ENCODE measurements around the gene KCNG2. TPM values are rescaled to one million over a fixed set of nuclear protein-coding genes. Genes with fewer than 3 reads are reported as not detected.

Gene KCNG2
- total RNA-seq, 1 donor from 2014 or later, result not detected

GRCh38 chr18:79768745-79769144 is 29.0 kb upstream of the KCNG2 start:
- intact Hi-C loops (cut with micrococcal nuclease), result no loop called here

- intact Hi-C loops (cut with micrococcal nuclease), result no loop called here
These were observed 27.8 kb upstream of the KCNG2 start for GRCh38 chr18:79769698-79770500.

- intact Hi-C loops (cut with micrococcal nuclease), result no loop called here
These were observed 27.3 kb upstream of the KCNG2 start for GRCh38 chr18:79770501-79770815.

GRCh38 chr18:79770826-79771225 is 26.9 kb upstream of the KCNG2 start:
- intact Hi-C loops (cut with micrococcal nuclease), result no loop called here

DNA sequence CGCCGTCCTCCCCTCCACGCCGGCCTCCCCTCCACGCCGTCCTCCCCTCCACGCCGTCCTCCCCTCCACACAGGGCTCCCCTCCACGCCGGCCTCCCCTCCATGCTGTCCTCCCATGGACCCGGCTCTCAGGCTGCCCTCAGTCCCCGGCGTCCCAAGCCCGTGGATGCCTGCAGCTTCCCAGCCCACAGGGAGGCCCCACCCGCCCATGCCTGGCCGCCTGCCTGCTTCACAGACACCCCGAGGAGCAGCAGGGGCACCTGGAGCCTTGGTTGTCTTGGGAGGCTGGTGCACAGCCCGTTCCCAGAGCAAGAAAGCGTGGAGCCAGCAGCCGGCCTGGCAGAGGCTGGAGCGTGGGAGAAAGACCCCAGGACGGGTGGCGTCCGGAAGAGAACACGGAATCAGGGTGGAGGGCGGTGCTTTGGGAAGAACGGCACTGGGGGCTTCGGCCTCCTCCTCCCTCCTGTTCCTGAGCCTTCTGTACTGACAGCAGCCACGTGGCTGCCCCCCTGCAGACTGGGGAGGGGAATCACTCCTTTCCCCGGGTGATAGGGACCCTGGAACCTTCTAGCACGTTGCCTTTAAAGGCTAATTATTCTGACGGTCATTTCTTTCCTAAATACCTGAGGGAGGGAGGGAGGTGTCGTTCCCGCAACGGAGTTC is 26.2 kb upstream of the KCNG2 start:
- intact Hi-C loops (cut with micrococcal nuclease), result no loop called here

GRCh38 chr18:79772108-79772864 is 25.5 kb upstream of the KCNG2 start:
- intact Hi-C loops (cut with micrococcal nuclease), result no loop called here

GRCh38 chr18:79772865-79773696 is 24.7 kb upstream of the KCNG2 start:
- intact Hi-C loops (cut with micrococcal nuclease), result no loop called here

DNA sequence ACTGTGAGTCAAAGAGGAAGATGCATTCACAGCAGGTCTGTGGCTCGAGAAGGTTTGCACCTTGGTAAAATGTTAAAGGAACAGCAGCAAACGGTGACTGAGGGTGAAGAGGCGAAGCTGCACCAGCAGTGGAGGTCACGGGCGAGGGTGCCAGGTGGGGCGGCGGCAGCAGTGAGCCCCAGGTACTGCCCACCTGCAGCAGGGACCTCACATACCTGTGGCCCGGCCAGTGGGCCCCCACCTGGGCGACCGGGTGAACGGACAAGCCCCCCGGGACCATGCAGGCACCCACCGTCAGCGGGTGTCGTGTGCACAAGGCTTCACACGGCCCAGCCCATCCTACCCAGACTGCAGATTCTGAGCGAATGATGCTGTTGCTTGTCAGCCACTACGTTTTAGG is 23.6 kb upstream of the KCNG2 start:
- intact Hi-C loops (cut with micrococcal nuclease), result no loop called here

DNA sequence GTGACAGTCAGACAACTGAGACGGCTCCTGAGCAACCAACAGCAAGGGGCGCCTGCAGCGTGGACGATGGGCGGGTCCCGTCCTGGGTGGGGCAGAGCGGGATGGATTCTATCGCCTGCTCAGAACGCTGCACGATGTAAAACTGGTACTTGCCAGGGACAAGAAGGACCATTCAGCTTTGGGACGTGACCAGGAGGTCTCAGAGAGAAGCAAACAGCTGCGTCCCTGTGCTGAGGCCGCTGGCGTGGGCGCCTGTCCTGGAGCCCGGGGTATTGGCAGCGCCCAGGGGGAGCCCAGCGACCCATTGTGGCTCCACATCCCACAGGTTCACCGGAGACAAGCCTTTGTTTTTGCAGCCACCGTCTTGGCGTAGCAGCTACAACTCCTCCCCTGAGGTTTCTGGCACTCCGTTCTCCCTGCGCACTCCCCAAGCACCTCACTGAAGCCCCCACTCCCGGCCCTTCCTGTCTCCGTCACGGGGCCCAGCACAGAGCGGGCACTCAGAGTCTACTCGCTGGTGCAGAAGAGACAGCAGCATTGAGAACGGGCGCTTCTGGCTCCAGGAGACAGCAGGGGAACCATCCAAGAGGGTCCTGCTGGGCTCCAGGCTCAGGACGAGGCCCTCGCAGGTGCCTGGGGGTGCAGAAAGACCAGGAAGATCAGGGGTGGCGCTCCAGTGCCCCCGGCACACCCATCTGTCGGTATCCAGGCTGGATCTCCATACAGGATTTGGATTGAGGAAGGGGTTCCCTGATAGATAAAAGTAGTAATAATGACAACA is 22.1 kb upstream of the KCNG2 start:
- intact Hi-C loops (cut with micrococcal nuclease), result no loop called here

DNA sequence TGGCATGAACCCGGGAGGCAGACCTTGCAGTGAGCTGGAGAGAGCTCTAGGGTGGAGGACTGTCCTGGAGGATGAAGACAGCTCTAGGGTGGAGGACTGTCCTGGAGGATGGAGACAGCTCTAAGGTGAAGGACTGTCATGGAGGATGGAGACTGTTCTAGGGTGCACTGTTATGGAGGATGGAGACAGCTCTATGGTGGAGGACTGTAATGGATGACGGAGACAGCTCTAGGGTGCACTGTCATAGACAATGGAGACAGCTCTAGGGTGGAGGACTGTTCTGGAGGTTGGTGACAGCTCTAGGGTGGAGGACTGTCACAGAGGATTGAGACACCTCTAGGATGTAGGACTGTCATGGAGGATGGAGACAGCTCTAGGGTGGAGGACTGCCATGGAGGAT is 21.1 kb upstream of the KCNG2 start:
- intact Hi-C loops (cut with micrococcal nuclease), result no loop called here

DNA sequence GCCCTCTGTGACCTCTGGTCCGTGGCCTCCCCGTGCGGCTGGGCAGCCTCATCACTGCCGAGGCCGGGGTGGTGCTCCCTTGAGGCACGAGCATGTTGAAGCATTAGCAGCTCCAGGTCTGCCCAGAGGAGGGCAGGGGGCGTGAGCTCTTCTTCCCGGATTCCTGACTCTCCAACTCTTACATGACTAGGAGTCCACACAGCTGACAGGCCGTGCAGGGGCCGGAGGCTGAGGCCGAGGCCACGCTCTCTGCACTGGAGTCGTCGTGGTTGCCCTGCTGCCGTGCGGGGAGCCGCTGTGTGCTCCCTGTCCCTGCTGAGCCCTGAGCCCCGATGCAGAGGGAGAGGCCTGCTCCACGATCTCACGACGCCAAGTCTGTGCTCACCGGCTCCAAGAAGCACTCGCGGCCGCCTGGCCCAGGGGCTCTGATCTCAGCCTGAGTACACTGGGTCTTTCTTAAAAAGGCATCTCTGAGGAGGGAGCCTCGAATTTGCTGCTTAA is 19.4 kb upstream of the KCNG2 start:
- intact Hi-C loops (cut with micrococcal nuclease), result no loop called here

DNA sequence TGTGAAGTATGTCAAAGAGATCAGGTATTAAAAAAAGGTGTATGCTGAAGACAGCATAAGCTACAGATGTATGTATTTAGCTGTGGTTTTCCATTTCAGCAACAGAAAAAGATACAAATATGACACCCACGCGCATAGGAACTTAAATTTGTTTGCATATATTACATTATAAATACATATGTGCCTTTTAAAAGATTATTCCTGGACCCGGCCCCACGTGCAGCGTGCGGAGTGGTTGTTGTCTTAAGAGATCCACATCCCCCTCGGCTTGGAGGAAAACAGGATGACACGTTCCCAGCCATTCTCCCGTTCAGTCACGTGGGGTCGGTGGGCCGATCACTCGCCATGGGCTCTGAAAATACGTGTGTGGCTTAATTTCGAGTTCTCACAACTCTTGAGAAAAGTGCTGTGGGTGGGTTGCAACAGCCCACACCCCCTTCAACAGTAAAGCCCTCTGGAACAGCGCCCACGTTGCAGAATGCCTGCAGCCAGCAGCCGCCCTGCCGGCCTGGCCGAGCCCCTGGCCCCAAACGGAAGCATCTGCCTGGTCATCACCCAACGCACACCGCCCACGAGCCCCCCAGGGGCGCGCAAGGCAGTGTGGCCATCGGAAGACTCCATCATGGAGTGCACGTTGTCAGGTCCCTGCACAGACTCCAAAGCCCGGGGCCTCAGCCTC is 18.6 kb upstream of the KCNG2 start:
- intact Hi-C loops (cut with micrococcal nuclease), result no loop called here

DNA sequence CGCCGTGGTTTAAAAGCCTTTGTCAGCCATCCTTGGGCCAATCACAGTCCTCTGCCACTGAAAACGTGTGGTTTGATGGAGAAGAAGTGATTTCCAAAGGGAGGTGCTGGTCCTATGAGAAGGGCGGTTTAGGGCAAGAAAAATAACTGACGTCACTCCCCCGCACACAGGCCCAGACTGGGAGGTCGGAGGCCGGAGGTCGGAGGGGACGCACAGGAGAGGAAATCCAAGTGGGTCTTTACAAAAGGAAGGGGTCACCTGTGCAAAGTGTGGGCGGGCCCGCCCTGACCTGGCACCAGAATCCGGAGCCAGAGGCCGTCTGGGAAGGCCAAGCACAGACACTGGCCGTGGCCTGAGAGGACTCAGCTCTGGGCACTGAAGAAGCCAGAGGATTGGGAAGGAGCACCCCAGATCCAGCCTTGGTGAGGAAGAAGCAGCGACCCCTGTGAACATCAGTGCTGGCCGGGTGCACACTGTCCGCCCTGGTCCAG is 18.0 kb upstream of the KCNG2 start:
- intact Hi-C loops (cut with micrococcal nuclease), result no loop called here

GRCh38 chr18:79780547-79780946 is 17.2 kb upstream of the KCNG2 start:
- intact Hi-C loops (cut with micrococcal nuclease), result no loop called here

- intact Hi-C loops (cut with micrococcal nuclease), result no loop called here
These were observed 16.3 kb upstream of the KCNG2 start for GRCh38 chr18:79781331-79781941.

- intact Hi-C loops (cut with micrococcal nuclease), result no loop called here
These were observed 15.0 kb upstream of the KCNG2 start for GRCh38 chr18:79782566-79783308.

DNA sequence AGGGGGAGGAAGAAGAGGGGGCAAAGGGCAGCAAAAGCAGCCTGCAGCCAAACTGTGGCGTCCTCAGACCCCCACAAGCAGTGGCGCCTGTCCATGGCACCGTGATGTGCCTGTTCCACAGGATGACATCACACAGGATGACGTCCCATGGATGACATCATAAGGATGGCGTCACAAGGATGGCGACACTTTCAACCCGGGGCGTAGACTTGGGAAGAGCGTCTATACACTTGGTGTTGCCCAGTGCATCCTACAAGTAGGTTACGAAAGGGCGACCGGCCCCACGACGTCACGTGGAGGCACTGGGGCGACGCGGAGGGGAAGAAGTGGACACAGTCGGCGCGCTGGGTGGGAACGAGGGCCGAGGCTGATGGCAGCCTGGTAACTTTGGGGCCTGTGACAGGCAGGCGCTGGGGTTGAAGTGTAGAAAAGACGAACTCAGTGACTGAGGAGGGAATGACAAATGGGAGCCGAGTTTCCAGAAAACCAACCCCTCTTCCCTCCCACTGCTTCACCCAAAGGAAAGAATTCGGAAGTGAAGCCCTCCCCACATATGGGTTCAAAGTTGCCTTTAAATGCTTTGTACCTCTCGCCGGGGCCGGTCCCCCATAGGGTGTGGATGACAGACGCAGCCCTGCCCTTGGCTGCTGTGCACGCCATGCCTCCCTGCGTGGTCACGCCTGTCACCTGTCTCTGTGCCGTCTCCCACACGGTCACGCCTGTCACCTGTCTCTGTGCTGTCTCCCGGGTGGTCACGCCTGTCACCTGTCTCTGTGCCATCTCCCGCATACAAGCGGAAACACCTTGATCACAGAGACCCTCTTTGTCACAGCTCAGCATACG is 13.4 kb upstream of the KCNG2 start:
- intact Hi-C loops (cut with micrococcal nuclease), result no loop called here
